Kidney (tissue), 14 donors: ENCODE results near the gene PACC1. TPM values are rescaled to one million over a fixed set of nuclear protein-coding genes. Genes with fewer than 3 reads are reported as not detected.
A peak's percentile ranks its signal among the peaks of the same experiment; 100 is the strongest.

Experiments
- DNase-seq, 5 donors: peaks; one replicate each; pipeline ENCODE4 v3.0.0-alpha.2; 2013 to 2020
- FAIRE-seq: peaks from 2 replicates; lab custom pipeline; 2012; peaks lifted over from hg19 to GRCh38; lab: Jason Lieb, UNC
- H3K27ac ChIP-seq, 2 donors: one replicate each; pipeline ENCODE4 v1.7.0; 2013; ENCODE audit warnings: low read depth in 2 of 2, low read length in 2 of 2, inconsistent platforms in 1 of 2
- H3K27me3 ChIP-seq: one replicate; pipeline ENCODE4 v1.7.1; 2013; ENCODE audit warnings: low read length, inconsistent platforms; ENCODE audit not compliant: control insufficient read depth, insufficient read depth
- H3K36me3 ChIP-seq, 3 donors: one replicate each; pipeline versions ENCODE4 v1.7.0 to v1.7.1; 2013; ENCODE audit warnings: low read length in 3 of 3, control low read depth in 1 of 3, inconsistent platforms in 1 of 3; ENCODE audit not compliant: insufficient read depth in 3 of 3, control insufficient read depth in 2 of 3
- H3K4me1 ChIP-seq, 3 donors: one replicate each; pipeline versions ENCODE4 v1.7.0 to v1.7.1; 2013; ENCODE audit warnings: low read length in 3 of 3, inconsistent platforms in 1 of 3, low read depth in 1 of 3; ENCODE audit not compliant: control insufficient read depth in 2 of 3, insufficient read depth in 2 of 3
- H3K4me3 ChIP-seq, 3 donors: one replicate each; pipeline versions ENCODE4 v1.7.0 to v1.8.1; 2013; ENCODE audit warnings: low read length in 3 of 3, control low read depth in 1 of 3, inconsistent platforms in 1 of 3
- H3K9ac ChIP-seq, 3 donors: one replicate each; pipeline versions ENCODE4 v1.7.0 to v1.7.1; 2013; ENCODE audit warnings: low read length in 3 of 3, control low read depth in 1 of 3, inconsistent platforms in 1 of 3
- H3K9me3 ChIP-seq, 3 donors: one replicate each; pipeline versions ENCODE4 v1.7.0 to v1.7.1; 2013; ENCODE audit warnings: low read length in 3 of 3, control low read depth in 1 of 3, inconsistent platforms in 1 of 3; ENCODE audit not compliant: control insufficient read depth in 2 of 3, insufficient read depth in 1 of 3
- CTCF ChIP-seq: IDR thresholded peaks from 3 replicates; pipeline ENCODE4 v1.5.1; 2012; ENCODE audit warnings: mild to moderate bottlenecking, moderate library complexity, borderline replicate concordance; ENCODE audit not compliant: insufficient read depth; ENCODE audit errors: extremely low read depth
- intact Hi-C: fragments of 100-400 bp; cut with DNase I; formaldehyde crosslinking; loops from one replicate; pipeline ENCODE4 v1.11.1; 2022
- polyA plus RNA-seq: library from polyadenylated mRNA; stranded (reverse); fragments of 350-450 nt; fragmentation: Illumina TruSeq; extraction: RNeasy Lipid Tissue Mini Kit (QIAGEN cat#74804); gene quantifications from one replicate; pipeline ENCODE4 v1.2.3, GENCODE V29; 2014; ENCODE audit warnings: low read depth, low replicate concordance; ENCODE audit not compliant: insufficient read depth
- total RNA-seq: library from RNA; stranded (reverse); fragmentation: NEBNext Ultra II Directional; extraction: Animal tissue kit (Norgen Biotek cat#: 25700); gene quantifications from one replicate; pipeline ENCODE4 v1.2.1, GENCODE V29; 2021
- donor health status: control.
- donor health status: control.
- donor health status: control.
- donor health status: control.
- donor health status: control.
- donor health status: DM: yes; HTN: yes; CAD: no.
- donor health status: Normal renal cell carcinoma (clear cell type).

PACC1 gene
- total and polyA plus RNA-seq, 2 donors from 2014 or later, result 8.7 to 13.7 TPM

DNA sequence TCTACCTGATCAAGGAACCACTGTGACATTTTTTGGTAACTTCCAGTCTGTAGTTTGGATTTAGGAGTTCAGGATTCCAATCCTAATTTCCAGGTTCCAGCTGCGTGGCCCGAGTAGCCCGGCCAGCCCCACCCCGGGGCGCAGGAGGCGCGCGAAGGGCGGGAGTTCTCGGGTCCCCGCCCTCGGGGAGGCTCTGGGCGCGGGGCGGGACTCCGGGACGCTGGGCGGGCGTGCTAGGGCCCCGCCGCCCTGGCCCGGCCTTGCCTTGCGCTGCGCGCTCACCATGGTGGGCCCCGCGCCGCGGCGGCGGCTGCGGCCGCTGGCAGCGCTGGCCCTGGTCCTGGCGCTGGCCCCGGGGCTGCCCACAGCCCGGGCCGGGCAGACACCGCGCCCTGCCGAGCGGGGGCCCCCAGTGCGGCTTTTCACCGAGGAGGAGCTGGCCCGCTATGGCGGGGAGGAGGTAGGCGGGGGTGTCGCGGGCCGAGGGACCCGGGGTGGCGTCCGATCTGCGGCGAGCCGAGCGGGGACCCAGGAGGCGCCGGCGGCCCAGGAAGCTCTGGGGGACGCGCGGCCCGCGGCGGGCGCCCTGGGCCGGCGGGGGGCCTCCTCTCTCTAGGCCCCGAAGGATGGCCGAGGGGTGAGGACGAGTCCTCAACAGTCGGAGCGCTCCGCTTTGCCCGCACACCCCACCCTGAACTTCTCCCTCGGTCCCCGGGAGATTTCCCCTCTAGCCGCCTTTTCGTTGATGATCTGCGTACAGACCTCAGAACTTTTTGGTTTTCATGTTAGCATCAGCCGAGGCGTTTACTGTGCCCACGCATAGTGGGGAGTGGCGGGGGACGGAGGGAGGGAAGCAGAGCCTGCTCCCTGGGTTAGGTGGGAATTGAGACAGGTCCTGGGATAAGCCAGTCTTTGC lies 18.2 kb upstream of the PACC1 start, which contains the start of gene NENF:
NENF (plus strand) TSS at position 260 of the 916 bp plus-strand sequence; CDS start at position 284, 24 bp downstream.
- H3K4me1 ChIP-seq, result peaks cover 0 to 5% (median 4%) of the 10 kb centered on the region in 3 donors
- no peaks in the 10 kb centered on the region for H3K9me3 ChIP-seq
- FAIRE-seq, result no peak
- H3K27ac ChIP-seq, result peak within 1 kb of the TSS in 1 of 2 donors; percentile 5
- peak within 1 kb of the TSS; percentile 21 to 77 (median 66) for H3K9ac ChIP-seq
- H3K27me3 ChIP-seq, result no peaks in the 10 kb centered on the region
- intact Hi-C loops, result no loop called here
- no peak for TF ChIP-seq CTCF
- peak; percentile 66 to 93 (median 85) for DNase-seq
- H3K4me3 ChIP-seq, result peak within 1 kb of the TSS; percentile 59 to 81 (median 76)
- no peaks in the 10 kb centered on the region for H3K36me3 ChIP-seq

DNA sequence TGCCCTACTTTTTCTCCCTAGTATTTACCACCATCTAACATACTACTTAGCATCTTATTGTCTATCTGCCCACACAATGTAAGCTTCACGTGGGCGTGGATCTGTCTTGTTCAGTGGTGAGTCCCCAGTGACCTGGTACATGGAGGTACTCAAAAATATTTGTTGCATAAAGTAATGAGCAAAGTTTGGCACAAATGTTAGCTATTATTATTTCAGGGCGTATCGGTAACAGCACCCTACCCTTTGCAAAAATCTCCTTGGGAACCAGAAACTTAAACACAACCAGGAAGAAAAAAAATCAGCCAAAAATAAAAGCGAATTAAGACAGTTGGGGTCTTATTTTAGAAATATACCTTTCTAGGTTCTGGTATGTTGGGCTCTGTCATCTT lies 17.6 kb upstream of the PACC1 start:
- Histone ChIP-seq H3K36me3 (no peaks in the 10 kb centered on the region), H3K4me1 (peaks cover 0 to 5% (median 4%) of the 10 kb centered on the region in 3 donors), H3K9ac (peak overlapping the region; percentile 9 to 66 (median 51)), H3K4me3 (peak overlapping the region; percentile 45 to 65 (median 48)), H3K27me3 (no peaks in the 10 kb centered on the region), H3K27ac (no peak overlapping the region), H3K9me3 (no peaks in the 10 kb centered on the region)
- FAIRE-seq (no peak), DNase-seq (no peak)
- intact Hi-C loops, result no loop called here
- no peak for TF ChIP-seq CTCF

GRCh38 chr1:212431644-212432043 lies 17.0 kb upstream of the PACC1 start:
- no peak overlapping the region for H3K27ac ChIP-seq
- peaks cover 0 to 5% (median 4%) of the 10 kb centered on the region in 3 donors for H3K4me1 ChIP-seq
- H3K36me3 ChIP-seq, result no peaks in the 10 kb centered on the region
- H3K9me3 ChIP-seq, result no peaks in the 10 kb centered on the region
- no peak overlapping the region for H3K4me3 ChIP-seq
- H3K9ac ChIP-seq, result no peak overlapping the region
- FAIRE-seq (no peak), DNase-seq (no peak)
- no peaks in the 10 kb centered on the region for H3K27me3 ChIP-seq
- intact Hi-C loops, result no loop called here
- TF ChIP-seq CTCF, result no peak
